Neural cell (in vitro differentiated cells): Measurements from ENCODE around the gene CUX1. TPM values are rescaled to one million over a fixed set of nuclear protein-coding genes. Genes with fewer than 3 reads are reported as not detected.

Source experiments
- H2AFZ ChIP-seq: fragments of 200-600, 300-800 bp; sonication (generic), shearing (Covaris generic); 2 replicates; pipeline ENCODE4 v1.6.0; 2014; ENCODE audit warnings: low read depth, mild to moderate bottlenecking, antibody characterized with exemption, low read length, moderate library complexity
- H3F3A ChIP-seq: fragments of 200-600 bp; shearing (Covaris generic); 2 replicates; pipeline ENCODE4 v1.6.1; 2016; ENCODE audit warnings: mild to moderate bottlenecking, moderate library complexity, mixed read lengths, antibody characterized with exemption, low read length; ENCODE audit not compliant: insufficient read depth, poor library complexity, severe bottlenecking
- H3K27ac ChIP-seq: fragments of 200-600, 300-800 bp; sonication (generic), shearing (Covaris generic); 2 replicates; pipeline ENCODE4 v1.5.1; 2014; ENCODE audit warnings: mild to moderate bottlenecking, low read length, moderate library complexity
- H3K27me3 ChIP-seq: fragments of 300-800, 200-600 bp; sonication (generic), shearing (Covaris generic); 2 replicates; pipeline ENCODE4 v1.6.0; 2014; ENCODE audit warnings: mild to moderate bottlenecking, low read depth, low read length, moderate library complexity; ENCODE audit not compliant: insufficient read depth
- H3K36me3 ChIP-seq: fragments of 300-800, 200-600 bp; sonication (generic), shearing (Covaris generic); 2 replicates; pipeline ENCODE4 v1.5.1; 2014; ENCODE audit warnings: mild to moderate bottlenecking, antibody characterized with exemption, low read length, moderate library complexity; ENCODE audit not compliant: insufficient read depth
- H3K4me2 ChIP-seq: fragments of 300-800, 200-600 bp; sonication (generic), shearing (Covaris generic); 2 replicates; pipeline ENCODE4 v1.6.0; 2014; ENCODE audit warnings: mild to moderate bottlenecking, low read length
- H3K4me3 ChIP-seq: fragments of 300-800, 200-600 bp; sonication (generic), shearing (Covaris generic); 2 replicates; pipeline ENCODE4 v1.5.1; 2014; ENCODE audit warnings: mild to moderate bottlenecking, low read length, moderate library complexity
- H3K79me2 ChIP-seq: fragments of 200-600 bp; shearing (Covaris generic); replicated peaks from 2 replicates; pipeline ENCODE4 v1.6.0; 2014; ENCODE audit warnings: mild to moderate bottlenecking, low read length, moderate library complexity; ENCODE audit not compliant: insufficient read depth
- H3K9ac ChIP-seq: fragments of 300-800, 200-600 bp; sonication (generic), shearing (Covaris generic); 2 replicates; pipeline ENCODE4 v1.6.1; 2016; ENCODE audit warnings: mild to moderate bottlenecking, low read length, mixed read lengths
- H3K9me2 ChIP-seq: fragments of 200-600 bp; shearing (Covaris generic); 2 replicates; pipeline ENCODE4 v1.6.1; 2016; ENCODE audit warnings: mild to moderate bottlenecking, low read length, mixed read lengths; ENCODE audit not compliant: insufficient read depth
- H3K9me3 ChIP-seq: fragments of 200-600, 300-800 bp; sonication (generic), shearing (Covaris generic); 2 replicates; pipeline ENCODE4 v1.6.1; 2016; ENCODE audit warnings: mild to moderate bottlenecking, mixed run types, low read length, moderate library complexity, mixed read lengths
- H4K20me1 ChIP-seq: fragments of 200-600 bp; shearing (Covaris generic); 2 replicates; pipeline ENCODE4 v1.6.1; 2016; ENCODE audit warnings: mild to moderate bottlenecking, mixed run types; ENCODE audit not compliant: insufficient read depth
- CTCF ChIP-seq: fragments of 450-650 bp; IDR thresholded peaks from 2 replicates; pipeline ENCODE4 v1.5.1; 2014; ENCODE audit warnings: antibody characterized with exemption, mild to moderate bottlenecking, moderate library complexity; ENCODE audit not compliant: poor library complexity, severe bottlenecking
- EP300 ChIP-seq: fragments of 450-650 bp; conservative IDR thresholded peaks from 2 replicates; pipeline ENCODE4 v1.6.1; 2014; ENCODE audit warnings: antibody characterized with exemption, mild to moderate bottlenecking, moderate library complexity; ENCODE audit not compliant: poor library complexity, severe bottlenecking
- EZH2 ChIP-seq: fragments of 200-600, 300-800 bp; shearing (Covaris generic), sonication (generic); IDR thresholded peaks from 2 replicates; pipeline ENCODE4 v1.6.1; 2014; ENCODE audit warnings: antibody characterized with exemption, low read length, borderline replicate concordance, mild to moderate bottlenecking; ENCODE audit not compliant: insufficient read depth, poor library complexity, severe bottlenecking
- MXI1 ChIP-seq: fragments of 450-650 bp; conservative IDR thresholded peaks from 2 replicates; pipeline ENCODE4 v1.6.1; 2014; ENCODE audit warnings: antibody characterized with exemption, mild to moderate bottlenecking; ENCODE audit not compliant: poor library complexity, severe bottlenecking
- POLR2AphosphoS5 ChIP-seq: IDR thresholded peaks from 2 replicates; pipeline ENCODE4 v1.6.1; 2012
- RAD21 ChIP-seq: fragments of 450-650 bp; conservative IDR thresholded peaks from 2 replicates; pipeline ENCODE4 v1.6.1; 2014; ENCODE audit warnings: antibody characterized with exemption, mild to moderate bottlenecking, moderate library complexity
- REST ChIP-seq: IDR thresholded peaks from 2 replicates; pipeline ENCODE4 v1.6.1; 2012; ENCODE audit warnings: borderline replicate concordance
- SMC3 ChIP-seq: fragments of 450-650 bp; conservative IDR thresholded peaks from 2 replicates; pipeline ENCODE4 v1.6.1; 2014; ENCODE audit warnings: antibody characterized with exemption, mild to moderate bottlenecking, moderate library complexity; ENCODE audit not compliant: poor library complexity
- TAF1 ChIP-seq: IDR thresholded peaks from 2 replicates; pipeline ENCODE4 v1.6.1; 2012; ENCODE audit warnings: low read depth
- polyA plus RNA-seq: library from polyadenylated mRNA; depleted of rRNA; stranded (reverse); fragments of >200 nt; gene quantifications from 2 replicates; pipeline ENCODE4 v1.2.3, GENCODE V29; 2014

Gene CUX1
- polyA plus RNA-seq, 1 donor from 2014 or later = 26.6 TPM

- H3K27ac ChIP-seq = no peak overlapping the region
- TF ChIP-seq CTCF (no peak), SMC3 (no peak), TAF1 (no peak), RAD21 (no peak), POLR2AphosphoS5 (no peak), EZH2 (no peak)
- H3F3A ChIP-seq = no peaks in the 10 kb centered on the region
- no peak overlapping the region for H3K9ac ChIP-seq
- H3K4me2 ChIP-seq = no peak overlapping the region
- H3K79me2 ChIP-seq = peaks cover 15% of the 10 kb centered on the region
- H3K4me3 ChIP-seq = no peak overlapping the region
- H4K20me1 ChIP-seq = peaks cover 30% of the 10 kb centered on the region
- H3K9me2 ChIP-seq = no peaks in the 10 kb centered on the region
- H3K9me3 ChIP-seq = no peaks in the 10 kb centered on the region
- no peak overlapping the region for H2AFZ ChIP-seq
- no peaks in the 10 kb centered on the region for H3K36me3 ChIP-seq
- H3K27me3 ChIP-seq = no peaks in the 10 kb centered on the region
Observed at GRCh38 chr7:102292813-102293798, 475.7 kb downstream of the CUX1 start.

- TF ChIP-seq RAD21 = no peak
- no peak for TF ChIP-seq CTCF
- TF ChIP-seq MXI1 = no peak
- no peak for TF ChIP-seq TAF1
- TF ChIP-seq REST = no peak
- TF ChIP-seq POLR2AphosphoS5 = no peak
- TF ChIP-seq SMC3 = no peak
- TF ChIP-seq EP300 = no peak
- no peak for TF ChIP-seq EZH2
- no peak overlapping the region for H3K9ac ChIP-seq
- H3K27ac ChIP-seq = no peak overlapping the region
- H2AFZ ChIP-seq = no peak overlapping the region
- no peaks in the 10 kb centered on the region for H3F3A ChIP-seq
- no peaks in the 10 kb centered on the region for H3K27me3 ChIP-seq
- H3K9me3 ChIP-seq = no peaks in the 10 kb centered on the region
- H3K4me3 ChIP-seq = no peak overlapping the region
- H3K9me2 ChIP-seq = no peaks in the 10 kb centered on the region
- H3K79me2 ChIP-seq = no peaks in the 10 kb centered on the region
- no peaks in the 10 kb centered on the region for H3K36me3 ChIP-seq
- peaks cover 15% of the 10 kb centered on the region for H4K20me1 ChIP-seq
- H3K4me2 ChIP-seq = no peak overlapping the region
Observed at GRCh38 chr7:102294589-102294988, 477.2 kb downstream of the CUX1 start.
